PFSK-1 (cell line): ENCODE results near the gene TDRD3.

ENCODE experiments used
- POLR2AphosphoS5 ChIP-seq: IDR thresholded peaks from 2 replicates; pipeline ENCODE4 v1.6.1; 2012; ENCODE audit warnings: low read depth, mild to moderate bottlenecking, control low read depth, low read length, moderate library complexity
- REST ChIP-seq, 2 experiments: IDR thresholded peaks; 2 replicates each; pipeline versions ENCODE4 v1.6.1 to v1.8.0; 2011 to 2012; ENCODE audit warnings: low read depth in 2 of 2, low read length in 2 of 2, control low read depth in 1 of 2, inconsistent platforms in 1 of 2, mild to moderate bottlenecking in 1 of 2, moderate library complexity in 1 of 2; ENCODE audit not compliant: insufficient read depth in 1 of 2
- TAF1 ChIP-seq: IDR thresholded peaks from 2 replicates; pipeline ENCODE4 v1.6.1; 2012; ENCODE audit warnings: low read length, control low read depth, borderline replicate concordance; ENCODE audit not compliant: insufficient read depth

- TF ChIP-seq TAF1 (no peak), POLR2AphosphoS5 (no peak), REST (IDR thresholded peaks at IDR 0.05; ENCODE audit: insufficient read depth in 1 of 2, low read depth in 2 of 2, low read length in 2 of 2) (no peak)
Measured at GRCh38 chr13:60617991-60618733, 221.1 kb downstream of the TDRD3 start.
